Fibroblast of mammary gland (primary cell): Measurements from ENCODE around the gene MB21D2.

ENCODE experiments used
- DNase-seq: peaks from one replicate; pipeline ENCODE4 v3.0.0-alpha.2; 2010; ENCODE audit warnings: low read depth
- H3K4me3 ChIP-seq: 2 replicates; pipeline ENCODE4 v1.5.1; 2011; ENCODE audit warnings: low read depth, mild to moderate bottlenecking, low read length, moderate library complexity; ENCODE audit not compliant: control insufficient read depth
- TF ChIP-seq, protein P1 (sequence below): conservative IDR thresholded peaks from 2 replicates; pipeline ENCODE4 v1.5.1; 2011; ENCODE audit warnings: low read depth, low read length, inconsistent platforms; ENCODE audit not compliant: control insufficient read depth, insufficient read depth

Gene MB21D2

DNA sequence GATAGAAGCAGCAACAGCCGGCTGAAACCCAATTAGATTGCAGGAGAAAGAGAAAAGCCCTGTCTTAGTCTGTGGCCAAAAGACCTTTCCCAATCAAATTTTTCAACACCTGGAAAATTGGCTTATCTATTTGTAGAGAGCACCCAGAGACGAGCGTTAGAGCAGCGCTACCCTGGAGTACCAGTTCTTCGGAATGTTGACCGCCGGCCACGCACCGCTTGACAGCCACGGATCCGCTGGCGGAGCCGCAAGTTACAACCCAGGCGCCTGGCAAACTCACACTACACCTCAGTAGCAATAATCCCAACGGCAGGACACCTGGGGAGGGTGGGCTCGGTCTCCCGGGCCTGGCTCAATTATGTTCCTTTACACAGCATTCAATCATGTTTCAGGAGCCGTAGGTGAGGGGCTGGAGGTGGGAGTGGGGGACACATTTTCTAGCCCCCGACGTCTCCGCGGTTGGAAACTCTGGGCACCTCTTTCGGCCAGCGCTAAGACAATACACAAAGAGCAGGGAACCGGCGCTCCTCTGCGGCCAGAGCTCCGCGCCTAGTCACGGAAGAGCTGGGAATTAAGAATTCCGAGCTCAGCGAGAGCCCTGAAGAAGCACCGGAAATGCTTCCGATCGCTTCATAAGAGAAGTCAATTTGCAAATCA is 1.2 kb downstream of the MB21D2 start:
- peak overlapping the region; percentile 90 for H3K4me3 ChIP-seq
- DNase-seq = peak; percentile 70
- TF ChIP-seq, protein P1, sequence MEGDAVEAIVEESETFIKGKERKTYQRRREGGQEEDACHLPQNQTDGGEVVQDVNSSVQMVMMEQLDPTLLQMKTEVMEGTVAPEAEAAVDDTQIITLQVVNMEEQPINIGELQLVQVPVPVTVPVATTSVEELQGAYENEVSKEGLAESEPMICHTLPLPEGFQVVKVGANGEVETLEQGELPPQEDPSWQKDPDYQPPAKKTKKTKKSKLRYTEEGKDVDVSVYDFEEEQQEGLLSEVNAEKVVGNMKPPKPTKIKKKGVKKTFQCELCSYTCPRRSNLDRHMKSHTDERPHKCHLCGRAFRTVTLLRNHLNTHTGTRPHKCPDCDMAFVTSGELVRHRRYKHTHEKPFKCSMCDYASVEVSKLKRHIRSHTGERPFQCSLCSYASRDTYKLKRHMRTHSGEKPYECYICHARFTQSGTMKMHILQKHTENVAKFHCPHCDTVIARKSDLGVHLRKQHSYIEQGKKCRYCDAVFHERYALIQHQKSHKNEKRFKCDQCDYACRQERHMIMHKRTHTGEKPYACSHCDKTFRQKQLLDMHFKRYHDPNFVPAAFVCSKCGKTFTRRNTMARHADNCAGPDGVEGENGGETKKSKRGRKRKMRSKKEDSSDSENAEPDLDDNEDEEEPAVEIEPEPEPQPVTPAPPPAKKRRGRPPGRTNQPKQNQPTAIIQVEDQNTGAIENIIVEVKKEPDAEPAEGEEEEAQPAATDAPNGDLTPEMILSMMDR = no peak

DNA sequence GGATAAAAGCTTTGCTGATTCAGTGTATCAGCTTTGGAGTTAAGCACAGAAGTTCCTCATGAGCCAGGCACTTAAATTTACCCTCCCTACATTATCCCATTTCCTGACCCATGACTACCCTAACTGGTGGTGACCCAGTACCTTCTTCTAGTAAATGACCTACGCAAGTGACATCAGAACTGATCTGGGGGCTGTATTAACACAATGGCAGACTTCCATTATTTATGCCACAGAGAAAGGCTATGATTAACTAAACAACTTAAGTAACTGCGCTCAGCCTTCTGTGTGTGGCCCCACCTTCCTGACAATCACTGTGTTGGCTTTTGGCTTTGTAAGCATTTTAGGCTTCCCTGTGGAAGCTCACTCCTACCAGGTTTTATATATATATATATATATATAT is 1.9 kb downstream of the MB21D2 start:
- peak; percentile 39 for DNase-seq
- no peak overlapping the region for H3K4me3 ChIP-seq

DNA sequence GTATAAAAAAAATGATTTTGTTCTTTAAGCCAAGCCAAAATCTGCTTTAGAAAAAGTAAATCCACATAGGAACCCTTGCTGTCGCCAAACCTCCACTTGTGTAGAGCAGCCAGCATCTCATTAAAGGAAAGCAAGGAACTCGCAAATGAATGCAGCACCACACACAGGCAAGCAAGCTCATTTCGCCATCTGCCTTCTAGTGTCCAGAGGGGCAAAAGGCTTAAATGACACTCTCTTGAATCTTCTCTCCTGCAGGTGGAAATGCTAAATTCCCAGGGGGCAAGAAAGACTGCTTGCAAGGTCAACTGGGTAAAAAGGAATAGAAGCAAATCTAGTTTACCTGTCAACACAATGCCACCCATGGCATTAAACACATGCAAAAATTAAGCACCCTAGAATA is 2.4 kb downstream of the MB21D2 start:
- no peak overlapping the region for H3K4me3 ChIP-seq
- TF ChIP-seq, protein P1 = peak; percentile 36
- peak; percentile 59 for DNase-seq

More for the DNA sequence above, 1.9 kb downstream of the MB21D2 start:
- TF ChIP-seq, protein P1 = no peak

DNA sequence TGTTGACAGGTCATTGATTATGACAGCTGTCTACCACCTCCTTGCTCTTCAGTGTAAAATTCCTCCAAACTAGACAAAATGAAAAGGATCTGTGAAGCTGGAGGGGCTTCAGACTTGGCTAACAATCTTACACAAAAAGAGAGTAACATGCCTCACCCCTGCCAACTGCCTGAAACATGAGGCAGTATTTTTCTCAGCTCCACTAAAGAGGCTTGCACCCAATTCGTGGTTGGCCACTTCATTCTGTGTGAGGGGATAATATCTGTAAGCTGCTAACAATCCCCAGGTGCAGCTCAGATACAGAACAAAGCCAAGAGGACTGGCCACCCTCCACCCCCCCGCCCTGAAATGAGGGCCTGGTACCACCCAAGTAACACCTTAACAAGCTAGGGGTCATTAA is 2.8 kb downstream of the MB21D2 start:
- no peak for DNase-seq
- no peak overlapping the region for H3K4me3 ChIP-seq

DNA sequence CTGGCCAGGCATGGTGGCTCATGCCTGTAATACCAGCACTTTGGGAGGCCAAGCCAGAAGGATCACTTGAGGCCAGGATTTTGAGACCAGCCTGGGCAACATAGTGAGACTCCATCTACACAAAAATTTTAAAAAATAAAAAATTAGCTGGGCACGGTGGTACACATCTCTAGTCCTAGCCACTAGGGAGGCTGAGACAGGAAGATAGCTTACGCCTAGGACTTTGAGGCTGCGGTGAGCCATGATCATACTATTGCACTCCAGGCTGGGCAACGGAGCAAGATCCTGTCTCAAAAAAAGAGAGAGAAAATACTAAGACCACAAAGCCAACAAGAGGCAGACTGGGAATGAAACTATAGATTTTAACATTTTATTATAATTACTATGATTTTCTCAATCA is 4.1 kb downstream of the MB21D2 start:
- TF ChIP-seq, protein P1 = no peak
- H3K4me3 ChIP-seq = no peak overlapping the region

More for the DNA sequence above, 2.8 kb downstream of the MB21D2 start:
- TF ChIP-seq, protein P1 = no peak

DNA sequence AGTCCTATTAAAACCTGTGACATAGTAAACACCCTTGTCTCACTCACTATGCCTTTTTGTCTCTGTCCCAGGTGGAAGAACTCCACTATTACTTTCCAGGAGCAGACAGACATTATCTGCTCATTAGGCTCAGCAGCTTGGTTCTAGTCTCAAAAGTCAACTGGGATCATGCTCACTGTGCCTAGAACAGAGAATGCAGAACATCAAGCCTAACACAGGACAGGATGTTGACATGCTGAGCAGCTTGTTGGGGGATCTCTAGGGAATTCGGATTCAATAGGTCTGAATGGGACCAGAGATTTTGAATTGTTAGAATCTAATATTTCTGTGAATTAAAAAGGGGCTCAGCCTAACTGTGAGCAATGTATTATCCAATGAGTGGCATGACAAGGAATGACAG is 6.4 kb downstream of the MB21D2 start:
- TF ChIP-seq, protein P1 = no peak
- no peak overlapping the region for H3K4me3 ChIP-seq
- DNase-seq = no peak

More for the DNA sequence above, 4.1 kb downstream of the MB21D2 start:
- DNase-seq = no peak
